OCI-LY3 (cell line): ENCODE results near the gene THAP3.

Source experiments
- H2AFZ ChIP-seq: fragments of 200-600, 300-600 bp; shearing (Covaris generic); 2 replicates; pipeline ENCODE4 v1.6.0; 2014; ENCODE audit warnings: antibody characterized with exemption, low read depth, low read length
- H3K27ac ChIP-seq: fragments of 200-600, 300-600 bp; sonication (generic); 2 replicates; pipeline ENCODE4 v1.5.1; 2014; ENCODE audit warnings: mild to moderate bottlenecking, low read length, moderate library complexity, mixed read lengths
- H3K27me3 ChIP-seq: fragments of 200-600, 300-600 bp; sonication (generic); 2 replicates; pipeline ENCODE4 v1.6.1; 2014; ENCODE audit warnings: low read depth, low read length, mixed read lengths
- H3K36me3 ChIP-seq: fragments of 200-600, 300-600 bp; sonication (generic); replicated peaks from 2 replicates; pipeline ENCODE3; 2014; ENCODE audit warnings: low read depth, low read length, mixed read lengths
- H3K4me1 ChIP-seq: fragments of 300-600, 200-600 bp; sonication (generic); 2 replicates; pipeline ENCODE4 v1.6.1; 2014; ENCODE audit warnings: low read length, mixed read lengths
- H3K4me2 ChIP-seq: fragments of 200-600, 300-600 bp; sonication (generic); 2 replicates; pipeline ENCODE4 v1.6.1; 2014; ENCODE audit warnings: low read length, mixed read lengths
- H3K4me3 ChIP-seq: fragments of 300-600, 200-600 bp; sonication (generic); 2 replicates; pipeline ENCODE4 v1.5.1; 2014; ENCODE audit warnings: antibody characterized with exemption, mild to moderate bottlenecking, low read length, moderate library complexity
- H3K79me2 ChIP-seq: fragments of 300-600, 200-600 bp; shearing (Covaris generic); 2 replicates; pipeline ENCODE4 v1.6.1; 2014; ENCODE audit warnings: mild to moderate bottlenecking, low read length, mixed read lengths
- H3K9ac ChIP-seq: fragments of 300-600, 200-600 bp; shearing (Covaris generic); 2 replicates; pipeline ENCODE4 v1.6.0; 2014; ENCODE audit warnings: mild to moderate bottlenecking, low read length, moderate library complexity
- H3K9me3 ChIP-seq: fragments of 200-600, 300-600 bp; shearing (Covaris generic); 2 replicates; pipeline ENCODE4 v1.6.1; 2014; ENCODE audit warnings: low read length, mixed read lengths; ENCODE audit not compliant: insufficient read depth
- H4K20me1 ChIP-seq: fragments of 200-600, 300-600 bp; sonication (generic); 2 replicates; pipeline ENCODE4 v1.6.1; 2016; ENCODE audit warnings: low read length, mixed read lengths; ENCODE audit not compliant: insufficient read depth
- EZH2phosphoT487 ChIP-seq: fragments of 200-600 bp; shearing (Covaris generic); IDR thresholded peaks from 2 replicates; pipeline ENCODE4 v1.6.1; 2018; ENCODE audit warnings: antibody characterized with exemption, mixed run types, low read depth
- TF ChIP-seq, protein P1 (sequence below): fragments of 200-600, 300-600 bp; sonication (generic); IDR thresholded peaks from 2 replicates; pipeline ENCODE4 v1.5.1; 2014; ENCODE audit warnings: antibody characterized with exemption, low read length, low read depth

THAP3 gene

DNA sequence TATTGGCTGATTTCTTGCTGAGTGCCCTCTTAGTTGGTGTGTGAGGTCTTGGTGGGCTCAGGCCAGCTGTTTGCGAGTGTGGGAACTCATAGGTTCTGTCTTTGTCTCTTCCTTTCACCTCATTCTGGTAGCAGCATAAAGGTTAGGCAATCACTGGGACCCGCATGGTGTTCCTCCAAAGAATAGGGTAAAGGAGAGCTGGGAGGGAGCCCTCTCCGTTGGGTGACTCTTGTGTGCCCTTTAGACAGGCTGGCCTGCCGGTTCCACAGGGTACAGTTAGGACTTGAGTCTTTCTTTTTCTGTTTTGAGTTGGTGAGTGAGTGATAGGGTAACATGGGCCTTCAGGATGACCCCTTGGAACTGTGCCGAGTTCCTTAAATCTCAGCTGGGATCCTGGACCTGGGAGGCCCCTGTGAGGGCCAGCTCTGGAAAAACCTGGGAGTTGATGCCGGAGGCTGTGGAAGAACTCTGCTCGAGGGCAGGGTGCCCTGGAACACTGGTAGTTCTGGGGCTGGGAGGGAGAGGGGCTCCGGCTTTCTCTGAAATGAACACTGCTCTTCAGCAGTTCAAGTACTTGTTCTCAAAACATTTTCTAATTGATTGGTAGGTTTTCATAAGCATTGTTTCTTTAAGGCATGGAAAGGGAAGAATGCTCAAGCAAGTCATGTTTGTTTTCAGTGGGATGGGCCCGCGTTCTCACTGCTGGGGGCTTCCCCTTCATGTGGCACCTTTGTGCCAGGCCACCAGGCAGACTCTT lies 2.1 kb upstream of the THAP3 start:
- H3K79me2 ChIP-seq, result peaks cover 24% of the 10 kb centered on the region
- no peaks in the 10 kb centered on the region for H3K9me3 ChIP-seq
- TF ChIP-seq, protein P1, sequence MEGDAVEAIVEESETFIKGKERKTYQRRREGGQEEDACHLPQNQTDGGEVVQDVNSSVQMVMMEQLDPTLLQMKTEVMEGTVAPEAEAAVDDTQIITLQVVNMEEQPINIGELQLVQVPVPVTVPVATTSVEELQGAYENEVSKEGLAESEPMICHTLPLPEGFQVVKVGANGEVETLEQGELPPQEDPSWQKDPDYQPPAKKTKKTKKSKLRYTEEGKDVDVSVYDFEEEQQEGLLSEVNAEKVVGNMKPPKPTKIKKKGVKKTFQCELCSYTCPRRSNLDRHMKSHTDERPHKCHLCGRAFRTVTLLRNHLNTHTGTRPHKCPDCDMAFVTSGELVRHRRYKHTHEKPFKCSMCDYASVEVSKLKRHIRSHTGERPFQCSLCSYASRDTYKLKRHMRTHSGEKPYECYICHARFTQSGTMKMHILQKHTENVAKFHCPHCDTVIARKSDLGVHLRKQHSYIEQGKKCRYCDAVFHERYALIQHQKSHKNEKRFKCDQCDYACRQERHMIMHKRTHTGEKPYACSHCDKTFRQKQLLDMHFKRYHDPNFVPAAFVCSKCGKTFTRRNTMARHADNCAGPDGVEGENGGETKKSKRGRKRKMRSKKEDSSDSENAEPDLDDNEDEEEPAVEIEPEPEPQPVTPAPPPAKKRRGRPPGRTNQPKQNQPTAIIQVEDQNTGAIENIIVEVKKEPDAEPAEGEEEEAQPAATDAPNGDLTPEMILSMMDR, result no peak
- no peak for TF ChIP-seq EZH2phosphoT487
- peaks cover 9% of the 10 kb centered on the region; the same call in 1 of the 2 replicates for H3K4me1 ChIP-seq
- no peak overlapping the region for H3K27ac ChIP-seq
- H4K20me1 ChIP-seq, result peaks cover 8% of the 10 kb centered on the region
- no peak overlapping the region for H3K4me2 ChIP-seq
- no peak overlapping the region for H2AFZ ChIP-seq
- no peaks in the 10 kb centered on the region for H3K27me3 ChIP-seq
- H3K9ac ChIP-seq, result no peak overlapping the region
- H3K4me3 ChIP-seq, result no peak overlapping the region
- peaks cover 22% of the 10 kb centered on the region for H3K36me3 ChIP-seq

DNA sequence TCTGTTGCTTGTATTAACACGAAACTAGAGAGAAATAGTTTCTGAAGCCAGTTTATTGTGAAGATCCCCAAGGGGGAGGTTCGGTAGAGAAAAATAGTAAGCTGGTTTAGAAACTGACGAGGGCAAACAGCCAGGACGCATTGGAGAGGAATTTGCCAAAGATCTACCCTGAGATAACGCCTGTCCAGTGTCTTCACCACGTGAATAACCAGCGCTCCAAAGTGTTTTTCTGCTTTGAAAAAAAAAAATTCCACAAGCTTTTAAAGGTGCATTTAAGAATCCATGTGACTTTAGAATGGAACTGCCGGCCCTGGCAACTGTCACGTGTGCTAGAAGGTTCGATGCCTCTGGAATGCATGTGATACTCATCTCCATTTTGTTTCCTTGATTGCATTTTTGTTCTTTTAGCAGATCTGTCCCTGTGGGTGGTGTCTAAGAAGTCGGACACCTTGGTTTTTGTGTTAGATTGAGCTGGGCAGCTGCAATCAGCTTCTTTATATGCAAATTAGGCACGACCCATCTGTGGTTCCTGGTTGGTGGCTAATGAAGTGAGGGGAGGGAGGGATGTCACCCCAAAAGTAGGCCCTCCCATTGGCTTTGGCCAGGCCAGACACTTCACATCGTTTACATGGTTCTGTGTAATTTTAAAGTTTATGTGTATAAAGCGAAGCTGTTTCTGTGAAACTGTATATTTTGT lies 1.3 kb upstream of the THAP3 start:
- Histone ChIP-seq H3K4me1 (peaks cover 9% of the 10 kb centered on the region; the same call in 1 of the 2 replicates), H3K9me3 (no peaks in the 10 kb centered on the region), H3K36me3 (peaks cover 19% of the 10 kb centered on the region), H3K27me3 (no peaks in the 10 kb centered on the region), H3K9ac (no peak overlapping the region), H3K4me2 (no peak overlapping the region), H4K20me1 (peaks cover 4% of the 10 kb centered on the region; the same call in 1 of the 2 replicates), H3K27ac (no peak overlapping the region), H3K4me3 (no peak overlapping the region), H2AFZ (no peak overlapping the region), H3K79me2 (peaks cover 25% of the 10 kb centered on the region)
- TF ChIP-seq, protein P1, result no peak
- no peak for TF ChIP-seq EZH2phosphoT487

- Histone ChIP-seq H3K27me3 (no peaks in the 10 kb centered on the region), H3K9me3 (no peaks in the 10 kb centered on the region), H4K20me1 (peaks cover 4% of the 10 kb centered on the region; the same call in 1 of the 2 replicates), H3K9ac (peak overlapping the region; percentile 69), H3K4me3 (peak overlapping the region; percentile 93), H3K36me3 (peaks cover 14% of the 10 kb centered on the region), H3K4me1 (peaks cover 9% of the 10 kb centered on the region; the same call in 1 of the 2 replicates), H3K79me2 (peaks cover 25% of the 10 kb centered on the region), H3K4me2 (peak overlapping the region; percentile 86), H2AFZ (no peak overlapping the region; the same call in 1 of the 2 replicates), H3K27ac (no peak overlapping the region)
- no peak for TF ChIP-seq EZH2phosphoT487
- TF ChIP-seq, protein P1, result no peak
These were observed 999 bp downstream of the THAP3 start for GRCh38 chr1:6625584-6626149.

DNA sequence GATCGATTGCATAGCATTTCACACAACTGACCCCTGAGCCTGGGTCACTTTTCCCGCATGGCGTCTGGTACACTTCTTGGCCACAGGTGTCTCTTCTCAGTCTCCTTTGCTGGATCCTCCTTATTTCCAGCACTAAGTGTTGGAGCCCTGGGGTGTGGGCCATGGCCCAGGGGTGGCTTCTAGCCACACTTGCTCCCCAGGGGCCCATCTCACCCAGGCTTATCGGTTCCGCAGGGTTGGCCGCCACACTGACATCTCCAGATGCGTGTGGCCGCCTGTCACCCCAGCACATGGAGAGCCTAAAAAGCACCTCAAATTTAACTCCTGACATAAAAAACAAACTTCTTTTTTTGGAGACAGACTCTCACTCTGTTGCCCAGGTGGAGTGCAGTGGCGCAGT lies 2.4 kb downstream of the THAP3 start:
- Histone ChIP-seq H3K27me3 (no peaks in the 10 kb centered on the region), H3K4me1 (peaks cover 9% of the 10 kb centered on the region; the same call in 1 of the 2 replicates), H2AFZ (no peak overlapping the region), H4K20me1 (peaks cover 2% of the 10 kb centered on the region; the same call in 1 of the 2 replicates), H3K4me2 (no peak overlapping the region), H3K9ac (no peak overlapping the region), H3K27ac (no peak overlapping the region), H3K36me3 (peaks cover 7% of the 10 kb centered on the region), H3K9me3 (no peaks in the 10 kb centered on the region), H3K79me2 (peaks cover 25% of the 10 kb centered on the region), H3K4me3 (no peak overlapping the region)
- TF ChIP-seq, protein P1, result no peak
- no peak for TF ChIP-seq EZH2phosphoT487
